BLaER1 (cell line): ENCODE measurements around the gene TMEM256.
A peak's percentile ranks its signal among the peaks of the same experiment; 100 is the strongest.

Experiments
- H3K27ac ChIP-seq: shearing (Covaris generic); formaldehyde crosslinking; 2 replicates; pipeline ENCODE4 v1.8.1; 2022
- H3K27me3 ChIP-seq: shearing (Covaris generic); formaldehyde crosslinking; 2 replicates; pipeline ENCODE4 v1.8.1; 2022
- H3K36me3 ChIP-seq: shearing (Covaris generic); formaldehyde crosslinking; 2 replicates; pipeline ENCODE4 v1.8.1; 2022
- H3K4me1 ChIP-seq: shearing (Covaris generic); formaldehyde crosslinking; 2 replicates; pipeline ENCODE4 v1.8.1; 2022
- H3K4me2 ChIP-seq: shearing (Covaris generic); formaldehyde crosslinking; 2 replicates; pipeline ENCODE4 v1.8.1; 2022
- H3K4me3 ChIP-seq: shearing (Covaris generic); formaldehyde crosslinking; 2 replicates; pipeline ENCODE4 v1.8.1; 2022
- H3K9ac ChIP-seq: shearing (Covaris generic); formaldehyde crosslinking; 2 replicates; pipeline ENCODE4 v1.8.1; 2022
- H3K9me3 ChIP-seq: shearing (Covaris generic); formaldehyde crosslinking; 2 replicates; pipeline ENCODE4 v1.8.1; 2022
- H4K20me1 ChIP-seq: shearing (Covaris generic); formaldehyde crosslinking; 2 replicates; pipeline ENCODE4 v1.8.1; 2022
- Cebpa-rat ChIP-seq: shearing (Covaris generic); IDR thresholded peaks from 2 replicates; pipeline ENCODE4 v1.8.1; 2022

TMEM256 gene

DNA sequence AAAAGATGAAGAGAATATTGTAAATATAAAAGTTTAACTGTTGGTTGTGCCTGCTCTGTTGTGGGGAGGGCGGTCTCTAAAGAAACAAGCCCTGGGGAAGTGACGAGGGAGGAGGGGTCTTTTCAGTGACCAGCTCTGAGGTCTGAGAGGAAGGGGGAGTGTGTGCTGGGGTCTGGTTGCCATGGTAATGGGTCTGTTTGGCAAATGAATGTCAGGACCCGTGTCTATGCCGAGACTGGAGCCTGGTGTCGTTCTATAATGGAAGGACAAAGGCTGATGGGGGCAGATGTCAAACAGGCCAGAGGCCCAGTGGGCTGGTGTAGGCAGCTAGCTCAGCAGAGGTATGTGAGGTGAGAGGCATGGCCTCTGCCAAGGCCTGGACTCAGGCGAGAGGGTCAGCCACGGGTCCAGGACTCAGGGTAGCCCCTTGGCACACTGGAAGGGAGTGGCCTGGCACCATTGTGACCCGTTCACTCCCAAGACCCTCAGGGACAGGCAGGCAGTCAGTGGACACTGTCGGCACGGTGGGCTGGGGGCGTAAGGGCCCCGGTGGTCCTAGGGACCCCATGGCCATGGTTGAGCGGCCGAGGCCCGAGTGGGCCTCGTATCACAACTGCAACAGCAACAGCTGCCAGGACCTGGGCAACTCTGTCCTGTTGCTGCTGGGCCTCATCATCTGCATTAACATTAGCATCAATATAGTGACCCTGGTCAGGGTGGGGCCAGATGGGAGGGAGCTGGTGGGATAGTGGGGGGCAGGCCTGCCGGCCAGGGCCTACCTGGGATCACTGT lies 16.1 kb upstream of the TMEM256 start, which contains the start of gene SPEM1:
SPEM1 (plus strand) TSS at position 506 of the 792 bp plus-strand sequence; CDS start at position 567, 61 bp downstream.
- Histone ChIP-seq H3K27me3 (no peaks in the 10 kb centered on the region), H3K36me3 (peaks cover 27% of the 10 kb centered on the region), H3K4me3 (no peak within 1 kb of the TSS), H3K9ac (no peak within 1 kb of the TSS), H3K9me3 (no peaks in the 10 kb centered on the region), H3K27ac (no peak within 1 kb of the TSS), H4K20me1 (no peaks in the 10 kb centered on the region), H3K4me2 (no peak within 1 kb of the TSS), H3K4me1 (peaks cover 8% of the 10 kb centered on the region)
- TF ChIP-seq Cebpa-rat = no peak

DNA sequence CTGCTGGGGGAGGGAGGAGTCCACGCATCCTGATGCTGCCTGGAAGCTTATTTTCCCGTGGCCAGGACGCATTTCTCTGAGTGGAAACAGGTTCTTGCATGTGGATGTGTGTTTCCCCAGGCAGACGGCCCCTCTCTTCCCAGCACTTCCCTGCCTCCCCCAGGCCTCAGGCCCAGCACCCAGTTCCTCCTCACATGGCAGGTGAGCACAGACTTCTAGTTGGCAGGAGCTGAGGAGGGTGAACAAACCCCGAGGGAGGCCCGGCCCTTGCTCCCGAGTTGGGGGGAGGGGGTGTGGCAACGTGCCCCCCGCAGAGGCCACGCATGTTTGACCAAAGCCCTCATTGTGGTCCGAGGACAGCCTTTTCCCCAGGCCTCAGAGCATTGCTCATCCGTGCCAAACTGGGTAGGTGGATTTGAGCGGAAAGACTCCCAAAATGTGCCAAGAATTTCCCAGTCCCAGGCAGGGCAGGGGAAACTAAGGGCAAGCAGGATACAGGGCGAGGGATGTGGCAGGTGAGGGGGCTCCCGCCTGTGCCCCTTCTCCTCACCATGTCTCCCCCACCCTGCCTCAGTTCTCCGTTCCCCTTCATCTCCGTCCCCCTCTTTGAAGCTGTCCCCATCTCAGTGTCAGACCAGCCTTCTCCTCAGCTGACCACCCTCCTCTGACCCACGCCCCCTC lies 14.7 kb upstream of the TMEM256 start:
- TF ChIP-seq Cebpa-rat = no peak
- Histone ChIP-seq H3K27ac (no peak overlapping the region), H3K4me2 (no peak overlapping the region)

DNA sequence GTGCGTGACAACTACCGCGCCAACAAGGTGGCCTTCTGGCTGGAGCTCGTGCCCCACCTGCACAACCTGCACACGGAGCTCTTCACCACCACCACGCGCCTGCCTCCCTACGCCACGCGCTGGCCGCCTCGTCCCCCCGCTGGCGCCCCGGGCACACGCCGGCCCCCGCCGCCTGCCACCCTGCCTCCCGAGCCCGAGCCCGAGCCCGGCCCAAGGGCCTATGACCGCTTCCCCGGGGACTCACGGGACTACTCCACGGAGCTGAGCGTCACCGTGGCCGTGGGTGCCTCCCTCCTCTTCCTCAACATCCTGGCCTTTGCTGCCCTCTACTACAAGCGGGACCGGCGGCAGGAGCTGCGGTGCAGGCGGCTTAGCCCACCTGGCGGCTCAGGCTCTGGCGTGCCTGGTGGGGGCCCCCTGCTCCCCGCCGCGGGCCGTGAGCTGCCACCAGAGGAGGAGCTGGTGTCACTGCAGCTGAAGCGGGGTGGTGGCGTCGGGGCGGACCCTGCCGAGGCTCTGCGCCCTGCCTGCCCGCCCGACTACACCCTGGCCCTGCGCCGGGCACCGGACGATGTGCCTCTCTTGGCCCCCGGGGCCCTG lies 13.3 kb upstream of the TMEM256 start:
- Histone ChIP-seq H4K20me1 (no peaks in the 10 kb centered on the region), H3K27me3 (no peaks in the 10 kb centered on the region), H3K9ac (no peak overlapping the region), H3K27ac (no peak overlapping the region), H3K4me1 (peaks cover 16% of the 10 kb centered on the region), H3K4me3 (no peak overlapping the region), H3K9me3 (no peaks in the 10 kb centered on the region), H3K36me3 (peaks cover 33% of the 10 kb centered on the region), H3K4me2 (no peak overlapping the region)
- no peak for TF ChIP-seq Cebpa-rat

More for the DNA sequence above, 14.7 kb upstream of the TMEM256 start:
- H3K36me3 ChIP-seq = peaks cover 33% of the 10 kb centered on the region
- H4K20me1 ChIP-seq = no peaks in the 10 kb centered on the region
- H3K9me3 ChIP-seq = no peaks in the 10 kb centered on the region
- H3K4me1 ChIP-seq = peaks cover 5% of the 10 kb centered on the region
- no peaks in the 10 kb centered on the region for H3K27me3 ChIP-seq
- no peak overlapping the region for H3K4me3 ChIP-seq
- no peak overlapping the region for H3K9ac ChIP-seq

DNA sequence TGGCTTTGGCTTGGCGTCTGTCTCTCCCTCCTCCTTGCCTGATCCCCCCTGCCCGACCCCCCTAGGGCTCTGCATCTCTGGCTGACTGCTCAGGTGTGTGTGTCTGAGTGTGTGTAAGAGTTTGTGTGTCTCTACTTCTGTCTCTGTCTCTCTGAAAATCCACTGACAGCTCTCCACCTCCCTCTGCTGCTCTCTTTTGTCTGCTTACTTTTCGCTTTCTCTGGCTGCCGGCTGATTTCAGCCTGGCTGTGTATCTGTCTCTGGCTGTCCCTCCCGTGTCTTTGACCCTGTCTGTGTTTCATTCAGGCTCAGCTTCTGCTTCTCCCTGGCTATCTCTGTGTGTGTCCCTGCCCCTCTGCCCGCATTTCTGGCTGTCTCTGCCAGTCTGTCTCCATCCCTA lies 12.4 kb upstream of the TMEM256 start:
- Histone ChIP-seq H3K36me3 (peaks cover 33% of the 10 kb centered on the region), H3K27me3 (no peaks in the 10 kb centered on the region), H3K9ac (no peak overlapping the region), H4K20me1 (no peaks in the 10 kb centered on the region), H3K4me2 (no peak overlapping the region), H3K27ac (no peak overlapping the region), H3K9me3 (no peaks in the 10 kb centered on the region), H3K4me3 (no peak overlapping the region), H3K4me1 (peaks cover 16% of the 10 kb centered on the region)
- no peak for TF ChIP-seq Cebpa-rat

DNA sequence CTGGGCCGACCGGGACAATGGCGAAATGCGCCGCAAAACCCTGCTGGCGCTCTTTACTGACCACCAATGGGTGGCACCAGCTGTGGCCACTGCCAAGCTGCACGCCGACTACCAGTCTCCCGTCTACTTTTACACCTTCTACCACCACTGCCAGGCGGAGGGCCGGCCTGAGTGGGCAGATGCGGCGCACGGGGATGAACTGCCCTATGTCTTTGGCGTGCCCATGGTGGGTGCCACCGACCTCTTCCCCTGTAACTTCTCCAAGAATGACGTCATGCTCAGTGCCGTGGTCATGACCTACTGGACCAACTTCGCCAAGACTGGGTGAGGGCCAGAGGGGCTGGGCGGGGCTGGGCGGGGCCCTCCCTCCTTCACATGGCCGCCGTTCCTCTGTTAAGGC lies 11.9 kb upstream of the TMEM256 start:
- H3K36me3 ChIP-seq = peaks cover 34% of the 10 kb centered on the region
- H3K27me3 ChIP-seq = no peaks in the 10 kb centered on the region
- no peak for TF ChIP-seq Cebpa-rat
- no peak overlapping the region for H3K27ac ChIP-seq
- H3K9me3 ChIP-seq = no peaks in the 10 kb centered on the region
- H3K9ac ChIP-seq = no peak overlapping the region
- no peaks in the 10 kb centered on the region for H4K20me1 ChIP-seq
- no peak overlapping the region for H3K4me3 ChIP-seq
- no peak overlapping the region for H3K4me2 ChIP-seq
- peaks cover 16% of the 10 kb centered on the region for H3K4me1 ChIP-seq

DNA sequence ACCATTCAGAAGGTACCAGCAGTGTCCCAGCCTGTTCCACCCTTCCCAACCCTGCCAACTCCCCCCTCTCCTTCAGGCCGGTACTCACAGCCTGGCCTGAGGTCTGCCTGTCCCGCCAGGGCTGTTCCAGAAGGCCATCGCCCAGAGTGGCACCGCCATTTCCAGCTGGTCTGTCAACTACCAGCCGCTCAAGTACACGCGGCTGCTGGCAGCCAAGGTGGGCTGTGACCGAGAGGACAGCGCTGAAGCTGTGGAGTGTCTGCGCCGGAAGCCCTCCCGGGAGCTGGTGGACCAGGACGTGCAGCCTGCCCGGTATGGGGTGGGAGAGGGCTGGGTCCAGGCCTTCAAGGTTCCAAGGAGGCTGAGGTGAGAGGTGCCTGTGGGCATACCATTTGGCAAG lies 10.9 kb upstream of the TMEM256 start:
- H3K27me3 ChIP-seq = no peaks in the 10 kb centered on the region
- no peaks in the 10 kb centered on the region for H3K9me3 ChIP-seq
- peaks cover 16% of the 10 kb centered on the region for H3K4me1 ChIP-seq
- no peak overlapping the region for H3K9ac ChIP-seq
- no peak overlapping the region for H3K4me2 ChIP-seq
- peaks cover 44% of the 10 kb centered on the region for H3K36me3 ChIP-seq
- TF ChIP-seq Cebpa-rat = no peak
- no peaks in the 10 kb centered on the region for H4K20me1 ChIP-seq
- H3K27ac ChIP-seq = no peak overlapping the region
- H3K4me3 ChIP-seq = no peak overlapping the region

DNA sequence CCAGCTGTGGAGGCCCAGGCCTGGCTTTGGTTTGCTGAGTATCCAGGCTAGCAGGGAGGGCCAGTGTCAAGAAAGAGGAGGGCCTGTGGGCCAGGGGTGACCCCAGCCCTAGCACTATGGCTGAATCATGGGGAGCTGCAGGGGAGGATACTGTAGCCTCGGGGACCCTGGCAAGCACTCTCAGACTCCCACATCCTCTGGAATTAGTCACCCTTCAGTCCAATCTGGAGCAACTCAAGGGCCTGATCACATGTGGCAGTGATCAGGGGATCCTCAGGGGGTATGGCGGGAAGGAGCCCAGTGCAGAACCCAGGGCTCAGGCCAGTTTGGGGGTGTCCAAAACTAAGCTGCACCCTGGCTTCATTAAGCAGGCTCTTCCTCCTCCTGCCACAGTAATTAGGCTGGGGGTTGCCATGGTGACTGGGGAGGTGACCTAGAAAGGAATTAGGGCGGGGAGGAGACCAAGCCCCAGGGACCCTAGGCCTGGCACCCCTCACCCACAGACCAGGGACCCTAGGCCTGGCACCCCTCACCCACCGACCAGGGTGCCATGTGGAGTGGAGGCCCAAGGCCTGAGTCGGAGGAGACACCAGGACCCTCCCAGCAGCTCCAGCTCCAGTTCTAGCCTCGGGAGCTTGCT lies 9.6 kb upstream of the TMEM256 start:
- Histone ChIP-seq H3K4me1 (peaks cover 16% of the 10 kb centered on the region), H3K27me3 (no peaks in the 10 kb centered on the region), H3K4me3 (0 out of 2 replicates have a peak overlapping the region, but pooled peaks have one; percentile 22), H3K27ac (peak overlapping the region; percentile 66), H3K9ac (peak overlapping the region; percentile 68), H3K4me2 (peak overlapping the region; percentile 78), H3K9me3 (no peaks in the 10 kb centered on the region), H3K36me3 (peaks cover 57% of the 10 kb centered on the region), H4K20me1 (no peaks in the 10 kb centered on the region)
- TF ChIP-seq Cebpa-rat = no peak

DNA sequence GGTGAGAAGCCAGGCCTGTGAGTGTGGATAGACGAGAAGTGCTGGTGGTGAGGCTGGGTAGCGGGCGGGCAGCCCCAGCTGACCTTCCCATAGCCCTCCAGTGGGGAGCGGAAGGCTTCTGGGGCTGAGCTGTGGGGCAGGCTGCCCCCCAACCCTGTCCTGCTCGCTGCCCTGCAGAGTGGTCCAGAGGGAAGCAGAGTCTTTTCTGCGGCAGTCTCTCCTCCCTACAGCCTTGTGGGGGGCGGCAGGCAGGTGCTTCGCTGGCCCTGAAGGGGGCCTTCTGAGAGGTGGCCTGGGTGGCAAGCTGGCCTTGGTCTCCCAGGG lies 7.5 kb upstream of the TMEM256 start:
- no peaks in the 10 kb centered on the region for H3K27me3 ChIP-seq
- H3K27ac ChIP-seq = no peak overlapping the region
- no peaks in the 10 kb centered on the region for H4K20me1 ChIP-seq
- H3K9ac ChIP-seq = no peak overlapping the region
- no peak overlapping the region for H3K4me2 ChIP-seq
- peaks cover 25% of the 10 kb centered on the region for H3K4me1 ChIP-seq
- H3K36me3 ChIP-seq = peaks cover 47% of the 10 kb centered on the region
- TF ChIP-seq Cebpa-rat = no peak
- H3K9me3 ChIP-seq = no peaks in the 10 kb centered on the region
- H3K4me3 ChIP-seq = no peak overlapping the region

DNA sequence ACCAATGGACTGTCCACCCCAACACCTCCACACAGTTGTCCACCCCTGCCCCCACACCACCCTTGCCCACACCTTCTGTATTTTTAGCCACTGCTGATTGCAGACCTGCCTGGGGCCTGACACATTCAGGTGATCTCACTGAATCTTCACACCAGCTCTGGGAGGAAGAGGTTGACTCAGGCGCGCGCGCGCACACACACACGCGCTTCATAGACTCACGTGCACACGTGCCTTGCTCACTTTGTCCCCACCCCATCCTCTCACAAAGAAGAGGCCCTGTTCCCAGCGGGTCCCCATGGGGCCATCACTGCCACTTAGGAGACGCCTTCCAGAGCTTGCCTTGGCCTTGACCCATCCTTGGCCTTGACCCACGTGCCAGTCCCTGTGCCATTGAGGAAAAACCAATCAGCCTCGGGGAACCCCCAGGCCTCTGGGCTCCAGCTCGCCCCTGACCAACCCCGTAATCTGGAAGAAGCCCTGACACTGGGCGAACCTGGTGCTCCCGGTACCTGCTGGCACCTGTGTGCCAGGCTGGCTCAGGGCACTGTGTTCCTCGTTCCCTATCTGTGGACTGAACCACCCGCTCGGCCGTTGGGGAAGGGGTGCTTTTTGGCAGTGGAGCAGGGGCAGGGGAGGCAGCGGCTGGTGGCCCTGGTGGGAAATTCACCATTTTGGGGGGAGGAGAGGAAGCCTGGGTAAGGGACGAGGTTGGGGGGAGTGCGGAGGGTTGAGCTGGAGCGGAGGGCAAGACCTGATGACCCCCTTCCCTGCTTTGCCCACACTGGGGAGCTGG lies 6.9 kb upstream of the TMEM256 start:
- Histone ChIP-seq H3K36me3 (peaks cover 42% of the 10 kb centered on the region), H3K27me3 (no peaks in the 10 kb centered on the region), H3K4me1 (peaks cover 30% of the 10 kb centered on the region), H3K27ac (no peak overlapping the region), H3K4me2 (no peak overlapping the region), H3K9me3 (no peaks in the 10 kb centered on the region), H3K9ac (no peak overlapping the region), H3K4me3 (no peak overlapping the region), H4K20me1 (no peaks in the 10 kb centered on the region)
- no peak for TF ChIP-seq Cebpa-rat
